ENCODE results near the gene IFI27L1.

IFI27L1 gene

GRCh38 chr14:94139006-94139405 lies 57.9 kb downstream of the IFI27L1 start:
- DNase-seq, result no peak

- DNase-seq, result no peak
These were observed 58.3 kb downstream of the IFI27L1 start for GRCh38 chr14:94139421-94139820.

GRCh38 chr14:94142247-94142646 lies 61.1 kb downstream of the IFI27L1 start:
- DNase-seq, result no peak

- DNase-seq, result no peak
These were observed 61.7 kb downstream of the IFI27L1 start for GRCh38 chr14:94142836-94143235.

- DNase-seq, result peak; percentile 10 to 23
These were observed 62.1 kb downstream of the IFI27L1 start for GRCh38 chr14:94143239-94143638.

- DNase-seq, result no peak
These were observed 62.6 kb downstream of the IFI27L1 start for GRCh38 chr14:94143711-94144110.

GRCh38 chr14:94144765-94145164 lies 63.7 kb downstream of the IFI27L1 start:
- DNase-seq, result peak; percentile 17 to 32

- DNase-seq, result no peak
These were observed 64.9 kb downstream of the IFI27L1 start for GRCh38 chr14:94145902-94146527.
